H1 (cell line): ENCODE results near the gene UBB. TPM values are rescaled to one million over a fixed set of nuclear protein-coding genes. Genes with fewer than 3 reads are reported as not detected.
A peak's percentile ranks its signal among the peaks of the same experiment; 100 is the strongest.

Experiments used
- CTCF ChIA-PET: fragments of 300-600 bp; sonication (Branson Sonifier 250); formaldehyde crosslinking; loops from one replicate; lab custom pipeline; 2021; ENCODE audit not compliant: partially characterized antibody; lab: Charles Lee
- POLR2A ChIA-PET: fragments of 300-600 bp; sonication (Branson Sonifier 250); formaldehyde crosslinking; loops from one replicate; lab custom pipeline; 2021; ENCODE audit warnings: inconsistent platforms; ENCODE audit not compliant: partially characterized antibody; lab: Charles Lee
- DNase-seq, 2 experiments: peaks; one replicate each; pipeline versions ENCODE4 v3.0.0 to v3.0.0-alpha.2; 2010 to 2022; ENCODE audit warnings: low spot score in 2 of 2, low read depth in 1 of 2, mixed read lengths in 1 of 2
- FAIRE-seq: peaks from 2 replicates; lab custom pipeline; 2011; peaks lifted over from hg19 to GRCh38; lab: Jason Lieb, UNC
- H2AFZ ChIP-seq: 2 replicates; pipeline ENCODE4 v1.8.1; 2012; ENCODE audit warnings: low read length, inconsistent platforms
- H2AK5ac ChIP-seq: 2 replicates; pipeline ENCODE4 v1.6.1; 2013; ENCODE audit warnings: low read depth, low read length
- H2BK120ac ChIP-seq: replicated peaks from 2 replicates; pipeline ENCODE3; 2013; ENCODE audit warnings: low read depth, low read length, inconsistent platforms
- H2BK12ac ChIP-seq: 2 replicates; pipeline ENCODE4 v1.6.1; 2013; ENCODE audit warnings: low read depth, low read length
- H2BK15ac ChIP-seq: 2 replicates; pipeline ENCODE4 v1.6.1; 2013; ENCODE audit warnings: low read length
- H2BK20ac ChIP-seq: 2 replicates; pipeline ENCODE4 v1.6.1; 2013; ENCODE audit warnings: low read length
- H2BK5ac ChIP-seq: 2 replicates; pipeline ENCODE4 v1.6.1; 2013; ENCODE audit warnings: low read depth, low read length
- H3K14ac ChIP-seq: 2 replicates; pipeline ENCODE4 v1.6.1; 2013; ENCODE audit warnings: inconsistent platforms; ENCODE audit not compliant: insufficient read length
- H3K18ac ChIP-seq: 2 replicates; pipeline ENCODE4 v1.6.1; 2013; ENCODE audit warnings: low read length; ENCODE audit errors: extremely low read depth
- H3K23ac ChIP-seq: 2 replicates; pipeline ENCODE4 v1.6.1; 2013; ENCODE audit warnings: inconsistent platforms; ENCODE audit not compliant: insufficient read length
- H3K23me2 ChIP-seq: 2 replicates; pipeline ENCODE4 v1.6.1; 2013; ENCODE audit warnings: low read depth, low read length
- H3K27ac ChIP-seq: 2 replicates; pipeline ENCODE4 v1.6.1; 2011; ENCODE audit warnings: low read depth, low read length, inconsistent platforms
- H3K27me3 ChIP-seq, 4 experiments: replicated peaks in 1 of 4; 1 replicate in 1 of 4; 2 replicates in 3 of 4; pipeline versions ENCODE4 v1.6.1 to v1.8.1; 2011 to 2013; ENCODE audit warnings: low read length in 3 of 4, mild to moderate bottlenecking in 3 of 4, inconsistent platforms in 2 of 4, mixed read lengths in 2 of 4, moderate library complexity in 1 of 4; ENCODE audit not compliant: control insufficient read depth in 3 of 4, insufficient read depth in 3 of 4; ENCODE audit errors: extremely low read depth in 1 of 4
- H3K36me3 ChIP-seq, 4 experiments: 2 replicates each; pipeline versions ENCODE4 v1.6.1 to v1.8.1; 2011 to 2013; ENCODE audit warnings: mild to moderate bottlenecking in 4 of 4, low read length in 3 of 4, moderate library complexity in 2 of 4, control low read depth in 1 of 4, inconsistent platforms in 1 of 4; ENCODE audit not compliant: insufficient read depth in 4 of 4, control insufficient read depth in 2 of 4
- H3K4ac ChIP-seq: replicated peaks from 2 replicates; pipeline ENCODE3; 2013; ENCODE audit warnings: low read length, low read depth, mixed read lengths, inconsistent platforms; ENCODE audit not compliant: insufficient read length
- H3K4me1 ChIP-seq, 4 experiments: replicated peaks in 1 of 4; 1 replicate in 1 of 4; 2 replicates in 3 of 4; pipeline versions ENCODE4 v1.6.1 to v1.8.1; 2011 to 2013; ENCODE audit warnings: low read length in 3 of 4, inconsistent platforms in 2 of 4, mixed read lengths in 1 of 4; ENCODE audit not compliant: insufficient read depth in 4 of 4, control insufficient read depth in 3 of 4
- H3K4me2 ChIP-seq, 2 experiments: 2 replicates each; pipeline versions ENCODE4 v1.6.1 to v1.8.1; 2011 to 2013; ENCODE audit warnings: low read depth in 2 of 2, low read length in 2 of 2, control low read depth in 1 of 2, inconsistent platforms in 1 of 2, mild to moderate bottlenecking in 1 of 2; ENCODE audit not compliant: insufficient read depth in 1 of 2
- H3K4me3 ChIP-seq, 4 experiments: fragments of 200-600, 300-600 bp in 1 of 4; sonication (generic), shearing (Covaris generic), sonication (Bioruptor Twin) in 1 of 4; 2 replicates each; pipeline versions ENCODE4 v1.5.1 to v1.8.1; 2011 to 2016; ENCODE audit warnings: low read length in 4 of 4, low read depth in 3 of 4, control low read depth in 2 of 4, inconsistent platforms in 2 of 4, mild to moderate bottlenecking in 2 of 4, mixed read lengths in 1 of 4, moderate library complexity in 1 of 4; ENCODE audit not compliant: insufficient read depth in 2 of 4; ENCODE audit errors: extremely low read depth in 1 of 4
- H3K56ac ChIP-seq: replicated peaks from 2 replicates; pipeline ENCODE3; 2013; ENCODE audit warnings: low read depth, mild to moderate bottlenecking, mixed read lengths, low read length, inconsistent platforms; ENCODE audit not compliant: insufficient read length
- H3K79me1 ChIP-seq: 2 replicates; pipeline ENCODE4 v1.6.1; 2013; ENCODE audit warnings: low read depth, low read length, control low read depth
- H3K79me2 ChIP-seq, 2 experiments: 2 replicates each; pipeline versions ENCODE4 v1.6.1 to v1.8.1; 2012 to 2013; ENCODE audit warnings: low read length in 2 of 2, mild to moderate bottlenecking in 2 of 2, inconsistent platforms in 1 of 2; ENCODE audit not compliant: insufficient read depth in 2 of 2, control insufficient read depth in 1 of 2
- H3K9ac ChIP-seq, 4 experiments: replicated peaks in 1 of 4; 1 replicate in 1 of 4; 2 replicates in 3 of 4; pipeline versions ENCODE4 v1.6.1 to v1.8.1; 2011 to 2013; ENCODE audit warnings: low read depth in 3 of 4, low read length in 3 of 4, control low read depth in 2 of 4, mild to moderate bottlenecking in 2 of 4, moderate library complexity in 2 of 4, inconsistent platforms in 1 of 4; ENCODE audit errors: extremely low read depth in 1 of 4
- H3K9me3 ChIP-seq, 2 experiments: 2 replicates each; pipeline versions ENCODE4 v1.6.1 to v1.8.1; 2012 to 2013; ENCODE audit warnings: mild to moderate bottlenecking in 2 of 2, moderate library complexity in 2 of 2, control low read depth in 1 of 2, inconsistent platforms in 1 of 2, low read depth in 1 of 2, low read length in 1 of 2, mixed read lengths in 1 of 2; ENCODE audit not compliant: insufficient read depth in 2 of 2
- H4K20me1 ChIP-seq, 2 experiments: replicated peaks in 1 of 2; 2 replicates each; pipeline versions ENCODE3 to v1.8.1; 2011 to 2013; ENCODE audit warnings: inconsistent platforms in 2 of 2, low read length in 2 of 2, mild to moderate bottlenecking in 1 of 2; ENCODE audit not compliant: insufficient read depth in 2 of 2, control insufficient read depth in 1 of 2
- H4K5ac ChIP-seq: 2 replicates; pipeline ENCODE4 v1.6.1; 2013; ENCODE audit warnings: low read length, low read depth, mixed read lengths, inconsistent platforms; ENCODE audit not compliant: insufficient read length
- H4K8ac ChIP-seq: 2 replicates; pipeline ENCODE4 v1.8.0; 2013; ENCODE audit warnings: mild to moderate bottlenecking, moderate library complexity, low read length, inconsistent platforms; ENCODE audit not compliant: insufficient read depth; ENCODE audit errors: extremely low read depth
- H4K91ac ChIP-seq: replicated peaks from 2 replicates; pipeline ENCODE3; 2013; ENCODE audit warnings: low read length, mixed read lengths, inconsistent platforms; ENCODE audit not compliant: insufficient read length
- CBX5 ChIP-seq: fragments of 300-800, 300-1000 bp; sonication (generic); IDR thresholded peaks from 2 replicates; pipeline ENCODE4 v1.7.1; 2016; ENCODE audit warnings: antibody characterized with exemption, low read length, low read depth
- CEBPB ChIP-seq: IDR thresholded peaks from 2 replicates; pipeline ENCODE4 v1.6.1; 2012; ENCODE audit warnings: low read depth, low read length
- KDM1A ChIP-seq: fragments of 200-600, 300-600 bp; sonication (generic); IDR thresholded peaks from 2 replicates; pipeline ENCODE4 v1.7.1; 2016; ENCODE audit warnings: mild to moderate bottlenecking, low read length, borderline replicate concordance
- NRF1 ChIP-seq: IDR thresholded peaks from 2 replicates; pipeline ENCODE4 v1.6.1; 2011; ENCODE audit warnings: mild to moderate bottlenecking, low read depth, low read length, improper control_type of control experiment
- RBBP5 ChIP-seq: IDR thresholded peaks from 2 replicates; pipeline ENCODE4 v1.7.1; 2012; ENCODE audit warnings: low read depth, mild to moderate bottlenecking, inconsistent platforms, low read length, moderate library complexity, borderline replicate concordance
- SIN3A ChIP-seq, 2 experiments: IDR thresholded peaks in 1 of 2; conservative IDR thresholded peaks in 1 of 2; 2 replicates each; pipeline ENCODE4 v1.6.1; 2011 to 2012; ENCODE audit warnings: low read length in 2 of 2, improper control_type of control experiment in 1 of 2, low read depth in 1 of 2, mild to moderate bottlenecking in 1 of 2
- WGBS, 2 experiments: shearing (Covaris generic) in 1 of 2; methylation state at CpG; one replicate each; pipeline versions ENCODE4 v1.1.6 to v1.1.7; 2013 to 2015; ENCODE audit warnings: low lambda C conversion rate in 2 of 2, mixed read lengths in 2 of 2, inconsistent platforms in 1 of 2, low coverage in 1 of 2, missing lambda C conversion rate in 1 of 2; ENCODE audit not compliant: insufficient replicate concordance in 2 of 2, insufficient coverage in 1 of 2, insufficient read length in 1 of 2; ENCODE audit errors: extremely low coverage in 1 of 2, missing lambda C conversion rate in 1 of 2; 5-methylcytosine and 5-hydroxymethylcytosine counted together
- long read RNA-seq, 2 experiments: library from RNA in 1 of 2; library from capped mRNA in 1 of 2; stranded (forward); transcript quantifications; one replicate each; pipeline ENCODE4 v2.0.0, GENCODE V29; 2021; ENCODE audit warnings: inconsistent platforms in 1 of 2
- polyA minus RNA-seq, 3 experiments: library from RNA; depleted of rRNA, polyadenylated mRNA; stranded (reverse); fragments of >200 nt; gene quantifications; 1 replicate in 2 of 3; 2 replicates in 1 of 3; pipeline ENCODE4 v1.2.3, GENCODE V29; 2011
- polyA plus RNA-seq, 7 experiments: library from polyadenylated mRNA; depleted of rRNA in 3 of 7; stranded (reverse) in 5 of 7; unstranded in 2 of 7; fragments of >200 nt in 5 of 7; fragments of 200-250 nt in 2 of 7; gene quantifications; 1 replicate in 5 of 7; 2 replicates in 1 of 7; 4 replicates in 1 of 7; pipeline versions ENCODE4 v1.2.1 to v1.2.3, GENCODE V29; 2011 to 2013; ENCODE audit warnings: missing spikeins in 2 of 7, mixed read lengths in 2 of 7
- total RNA-seq: library from RNA; stranded (reverse); fragmentation: NEBNext Ultra II Directional; extraction: Animal tissue kit (Norgen Biotek cat#: 25700); gene quantifications from 2 replicates; pipeline ENCODE4 v1.2.1, GENCODE V29; 2021

The UBB gene
- total RNA-seq (1,585 and 1,597 TPM in 2 replicates), polyA plus RNA-seq (2011; rRNA removed) (1,439 and 1,605 TPM in 2 replicates), polyA minus RNA-seq (2011; rRNA and poly(A)+ RNA removed) (1,078 and 1,386 TPM in 2 replicates)
- polyA plus RNA-seq (2011; cell fraction: cytosol; rRNA removed) = 2,021 TPM
- polyA plus RNA-seq (2011; cell fraction: nucleus; rRNA removed) = 1,851 TPM
- 2,168 to 2,404 TPM (median 2,303 TPM) in 4 replicates for polyA plus RNA-seq (2012, experiment 1 of 2)
- polyA plus RNA-seq (2012, experiment 2 of 2) = 694 TPM
- 1,954 TPM for polyA plus RNA-seq (2013, experiment 1 of 2)
- 1,995 TPM for polyA plus RNA-seq (2013, experiment 2 of 2)
- polyA minus RNA-seq (2011; cell fraction: cytosol; rRNA and poly(A)+ RNA removed) = 722 TPM
- polyA minus RNA-seq (2011; cell fraction: nucleus; rRNA and poly(A)+ RNA removed) = 522 TPM
- long read RNA-seq, experiment 1, transcript UBB-201 (2 exons, 1,225 nt) = major isoform, 976 of 1,305 reads
- long read RNA-seq, experiment 1, transcript UBB-203 (2 exons, 1,012 nt) = minor isoform, 35 of 1,305 reads
- long read RNA-seq, experiment 1, partial matches to known transcripts = 282 of 1,305 reads
- long read RNA-seq, experiment 1, other reads (novel, unspliced or antisense) = 4 of 1,305 reads
- long read RNA-seq, experiment 2, transcript UBB-202 (2 exons, 1,014 nt) = minor isoform, 20 of 1,741 reads
- long read RNA-seq, experiment 2, transcript UBB-201 (2 exons, 1,225 nt) = major isoform, 1,568 of 1,741 reads
- long read RNA-seq, experiment 2, transcript UBB-203 (2 exons, 1,012 nt) = minor isoform, 103 of 1,741 reads
- long read RNA-seq, experiment 2, partial matches to known transcripts = 36 of 1,741 reads
- long read RNA-seq, experiment 2, other reads (novel, unspliced or antisense) = 13 of 1,741 reads

GRCh38 chr17:16380640-16381495, at the start of gene UBB:
Gene UBB (plus strand): TSS chr17:16381091. CDS start chr17:16381908, 817 bp downstream.
- WGBS, 2 experiments = 1% methylated on average over 54 of the region's 67 CpGs; no CpG with 5 or more reads in 1 of the 2 experiments
- peak; percentile 11 to 76; a peak in 2 of 4 replicates for TF ChIP-seq SIN3A (conservative IDR thresholded peaks at IDR 0.05 in 1 of 2, IDR thresholded peaks at IDR 0.05 in 1 of 2; ENCODE audit: low read depth in 1 of 2, low read length in 2 of 2)
- TF ChIP-seq CBX5 = no peak
- TF ChIP-seq KDM1A = no peak
- TF ChIP-seq NRF1 = peak; percentile 5; the same call in 1 of the 2 replicates
- TF ChIP-seq CEBPB = peak; percentile 97
- peak; percentile 60; the same call in 1 of the 2 replicates for TF ChIP-seq RBBP5

More at GRCh38 chr17:16380640-16381495, at the start of gene UBB:
- Histone ChIP-seq H3K79me1 (0 out of 2 replicates have a peak, but pooled peaks cover 6% of the 10 kb centered on the region), H2BK5ac (peak within 1 kb of the TSS; percentile 84), H4K91ac (peak within 1 kb of the TSS; percentile 58), H3K27me3 (no peaks in the 10 kb centered on the region), H3K4me1 (peaks cover 0 to 2% (median 0%) of the 10 kb centered on the region in 4 experiments; a peak in 4 of 7 replicates), H3K23ac (no peak within 1 kb of the TSS), H3K4me3 (peak within 1 kb of the TSS; percentile 85 to 95 (median 92)), H3K23me2 (peaks cover 2% of the 10 kb centered on the region), H4K8ac (peak within 1 kb of the TSS; percentile 94), H2BK12ac (no peak within 1 kb of the TSS; the same call in 1 of the 2 replicates), H3K9ac (peak within 1 kb of the TSS; percentile 76 to 91 (median 88)), H3K9me3 (no peaks in the 10 kb centered on the region), H4K20me1 (peaks cover 3 to 9% of the 10 kb centered on the region in 2 experiments), H2BK20ac (no peak within 1 kb of the TSS), H4K5ac (peak within 1 kb of the TSS; percentile 89), H3K4me2 (peak within 1 kb of the TSS; percentile 79 to 86), H2AK5ac (no peak within 1 kb of the TSS), H3K79me2 (peaks cover 0 to 23% of the 10 kb centered on the region in 2 experiments; a peak in 2 of 4 replicates), H3K4ac (no peak within 1 kb of the TSS), H2BK120ac (peak within 1 kb of the TSS; percentile 77), H2BK15ac (no peak within 1 kb of the TSS), H2AFZ (peak within 1 kb of the TSS; percentile 99), H3K36me3 (peaks cover 4 to 24% (median 15%) of the 10 kb centered on the region in 4 experiments), H3K18ac (peak within 1 kb of the TSS; percentile 60; the same call in 1 of the 2 replicates), H3K27ac (peak within 1 kb of the TSS; percentile 97), H3K14ac (no peak within 1 kb of the TSS), H3K56ac (peak within 1 kb of the TSS; percentile 80)
- CTCF ChIA-PET = interaction anchor here (0.8 to 6.6 kb wide), 3 partner anchors 16 to 72 kb away, joined by 3 to 51 read pairs (median 3); no protein-coding TSS in a partner anchor
- FAIRE-seq (peak; percentile 63), DNase-seq (peak; percentile 93 to 98)
- POLR2A ChIA-PET = interaction anchor here (0.6 to 8.8 kb wide), 40 partner anchors 8 to 725 kb away, joined by 3 to 120 read pairs (median 5); partner anchors contain the start of genes CENPV and TRPV2
